ENCODE data around the gene TBC1D30. TPM values are rescaled to one million over a fixed set of nuclear protein-coding genes. Genes with fewer than 3 reads are reported as not detected.

The TBC1D30 gene
- polyA plus RNA-seq, 2 of the 4 experiments (the other 2 are of a cell fraction) = 0.65 to 3.5 TPM

- H3K4me3 ChIP-seq = no peak overlapping the region
- ChIA-PET CTCF (interaction anchor here (0.7 to 5.3 kb wide), 21 partner anchors 7 to 1820 kb away, joined by 3 to 67 read pairs (median 4); partner anchors contain the start of gene WIF1), POLR2A (no interaction called here)
- H3K27ac ChIP-seq = no peak overlapping the region
- no peak for DNase-seq (ENCODE audit: low read depth in 1 of 2, low spot score in 1 of 2)
- ATAC-seq = peak; percentile 18 to 31; a peak in 3 of 6 replicates
- no peak for FAIRE-seq
- H3K4me2 ChIP-seq = no peak overlapping the region
- no peaks in the 10 kb centered on the region for H3K9me3 ChIP-seq
- 27% methylated on average over 11 of the region's 11 CpGs for WGBS (ENCODE audit: missing lambda C conversion rate)
- TF ChIP-seq ZC3H11A (IDR thresholded peaks at IDR 0.05) = no peak
- no peak for TF ChIP-seq FOSL2 (IDR thresholded peaks at IDR 0.05)
- no peak for TF ChIP-seq FOSL2 (CRISPR knock-in tag; IDR thresholded peaks at IDR 0.05)
- TF ChIP-seq RAD21 (conservative IDR thresholded peaks at IDR 0.05 in 1 of 2, IDR thresholded peaks at IDR 0.05 in 1 of 2) = no peak
- TF ChIP-seq RARB (CRISPR knock-in tag; IDR thresholded peaks at IDR 0.05) = no peak
- no peak for TF ChIP-seq ZSCAN20 (CRISPR knock-in tag; IDR thresholded peaks at IDR 0.05)
- TF ChIP-seq CHD4 (IDR thresholded peaks at IDR 0.05; ENCODE audit: borderline replicate concordance) = no peak
- TF ChIP-seq RNF2 (IDR thresholded peaks at IDR 0.05; ENCODE audit: borderline replicate concordance, low read depth) = no peak
- TF ChIP-seq RCOR1 (IDR thresholded peaks at IDR 0.05; ENCODE audit: low read depth, low read length) = no peak
- TF ChIP-seq SREBF2 (IDR thresholded peaks at IDR 0.05) = no peak
- no peaks in the 10 kb centered on the region for H3K4me1 ChIP-seq
Observed at GRCh38 chr12:64889434-64890216, 65.2 kb downstream of the TBC1D30 start.

GRCh38 chr12:64890873-64891468 lies 66.5 kb downstream of the TBC1D30 start:
- WGBS (ENCODE audit: missing lambda C conversion rate) = 42% methylated on average over 6 of the region's 6 CpGs
- POLR2A ChIA-PET = no interaction called here
- no peak overlapping the region for H3K4me3 ChIP-seq

GRCh38 chr12:64891629-64892028 lies 67.2 kb downstream of the TBC1D30 start:
- POLR2A ChIA-PET = no interaction called here
- no peak for TF ChIP-seq ATOH8 (CRISPR knock-in tag; IDR thresholded peaks at IDR 0.05; ENCODE audit: low read depth)
- no peak for TF ChIP-seq CBX2 (IDR thresholded peaks at IDR 0.05; ENCODE audit: borderline replicate concordance, low read depth)
- TF ChIP-seq ZC3H11A (IDR thresholded peaks at IDR 0.05) = no peak
- TF ChIP-seq POLR2AphosphoS2 (conservative IDR thresholded peaks at IDR 0.05; ENCODE audit: low read length) = no peak
- no peak for TF ChIP-seq PBX3 (IDR thresholded peaks at IDR 0.05)
- TF ChIP-seq SREBF2 (IDR thresholded peaks at IDR 0.05) = no peak
- no peak for TF ChIP-seq ZNF302 (CRISPR knock-in tag; IDR thresholded peaks at IDR 0.05)
- no peak for TF ChIP-seq ZFP36 (IDR thresholded peaks at IDR 0.05; ENCODE audit: borderline replicate concordance, partially characterized antibody)
- TF ChIP-seq PHF8 (IDR thresholded peaks at IDR 0.05; ENCODE audit: borderline replicate concordance, low read depth) = no peak
- DNase-seq (ENCODE audit: low read depth in 1 of 2, low spot score in 1 of 2) (no peak), ATAC-seq (peak in 1 of 2 experiments; percentile 41; a peak in 2 of 6 replicates), FAIRE-seq (no peak)
- CTCF ChIA-PET = interaction anchor here (0.8 to 5.3 kb wide), 34 partner anchors 9 to 1803 kb away, joined by 3 to 67 read pairs (median 4); partner anchors contain the start of gene WIF1
- H3K27ac ChIP-seq = no peak overlapping the region
- H3K4me2 ChIP-seq = no peak overlapping the region
- no peaks in the 10 kb centered on the region for H3K9me3 ChIP-seq
- WGBS (ENCODE audit: missing lambda C conversion rate) = 13% methylated on average over 1 of the region's 1 CpG
- no peaks in the 10 kb centered on the region for H3K4me1 ChIP-seq
- no peak overlapping the region for H3K4me3 ChIP-seq

More at GRCh38 chr12:64890873-64891468, 66.5 kb downstream of the TBC1D30 start:
- no peak overlapping the region for H3K27ac ChIP-seq
- H3K9me3 ChIP-seq = no peaks in the 10 kb centered on the region
- H3K4me2 ChIP-seq = 0 out of 3 replicates have a peak overlapping the region, but pooled peaks have one; percentile 25
- TF ChIP-seq RAD21 (conservative IDR thresholded peaks at IDR 0.05 in 1 of 2, IDR thresholded peaks at IDR 0.05 in 1 of 2) = peak; percentile 92 to 93
- no peak for TF ChIP-seq RARB (CRISPR knock-in tag; IDR thresholded peaks at IDR 0.05)
- no peak for TF ChIP-seq RFX5 (IDR thresholded peaks at IDR 0.05)
- TF ChIP-seq SMC3 (IDR thresholded peaks at IDR 0.05) = peak; percentile 82
- peak; percentile 84 for TF ChIP-seq CTCF (IDR thresholded peaks at IDR 0.05)
- ATAC-seq = peak; percentile 68 to 87; a peak in 4 of 6 replicates
- DNase-seq (ENCODE audit: low read depth in 1 of 2, low spot score in 1 of 2) = peak; percentile 44 to 62
- peak; percentile 7 for FAIRE-seq
- CTCF ChIA-PET = interaction anchor here (0.7 to 5.3 kb wide), 47 partner anchors 9 to 1818 kb away, joined by 3 to 67 read pairs (median 4); partner anchors contain the start of gene WIF1
- H3K4me1 ChIP-seq = no peaks in the 10 kb centered on the region

All from A549 (cell line).